Measurements from ENCODE around the gene SSBP1.

- TF ChIP-seq MAX (IDR thresholded peaks at IDR 0.05) (no peak), CEBPB (IDR thresholded peaks at IDR 0.05) (no peak), EP300 (IDR thresholded peaks at IDR 0.05; ENCODE audit: borderline replicate concordance) (no peak)
Measured at GRCh38 chr7:141708351-141708750, 29.8 kb upstream of the SSBP1 start, which contains the start of gene WEE2.
